ENCODE measurements around the gene CRISPLD2.

The CRISPLD2 gene

DNA sequence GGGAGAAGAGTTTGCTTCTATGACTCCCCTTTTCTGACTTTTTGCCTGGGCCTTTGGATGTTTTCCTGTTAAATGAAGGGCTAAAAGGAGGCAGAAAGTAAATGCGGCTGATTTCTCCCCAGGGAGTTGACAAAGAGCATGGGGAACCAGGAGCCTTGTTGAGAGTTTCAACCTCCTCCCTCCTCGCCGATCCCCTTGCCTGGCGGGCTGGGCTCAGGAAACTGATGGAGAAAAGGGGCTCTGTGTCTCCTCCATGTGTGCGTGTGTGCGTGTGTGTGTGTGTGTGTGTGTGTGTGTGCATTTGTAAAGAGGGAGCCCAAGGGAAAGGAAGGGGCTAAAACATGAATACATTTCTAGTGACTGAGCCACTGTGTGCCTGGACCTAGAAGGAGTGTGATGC, 97.1 kb downstream of the CRISPLD2 start:
- TF ChIP-seq GATA3 (IDR thresholded peaks at IDR 0.05; ENCODE audit: low read depth, low read length): no peak
- no peak for TF ChIP-seq GATA2 (IDR thresholded peaks at IDR 0.05; ENCODE audit: low read depth, low read length)

DNA sequence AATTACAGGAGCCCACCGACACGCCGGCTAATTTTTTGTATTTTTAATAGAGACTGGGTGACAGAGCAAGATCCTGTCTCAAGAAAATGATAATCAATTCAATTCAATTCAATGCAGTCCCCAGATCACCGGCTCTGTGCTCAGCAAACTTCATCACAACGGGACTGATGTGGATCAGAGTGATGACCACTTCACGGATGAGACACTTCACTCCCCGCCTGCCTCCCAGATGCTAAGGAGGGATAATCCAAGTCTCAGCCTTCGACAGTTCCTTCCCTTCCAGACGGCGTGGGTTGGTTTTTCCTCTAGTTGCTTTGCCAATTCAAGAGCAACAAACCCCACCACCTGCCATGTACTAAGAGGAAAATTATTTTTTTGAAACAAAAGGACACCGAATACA, 97.7 kb downstream of the CRISPLD2 start:
- TF ChIP-seq GATA2 (IDR thresholded peaks at IDR 0.05; ENCODE audit: low read depth, low read length) (no peak), GATA3 (IDR thresholded peaks at IDR 0.05; ENCODE audit: low read depth, low read length) (no peak)

DNA sequence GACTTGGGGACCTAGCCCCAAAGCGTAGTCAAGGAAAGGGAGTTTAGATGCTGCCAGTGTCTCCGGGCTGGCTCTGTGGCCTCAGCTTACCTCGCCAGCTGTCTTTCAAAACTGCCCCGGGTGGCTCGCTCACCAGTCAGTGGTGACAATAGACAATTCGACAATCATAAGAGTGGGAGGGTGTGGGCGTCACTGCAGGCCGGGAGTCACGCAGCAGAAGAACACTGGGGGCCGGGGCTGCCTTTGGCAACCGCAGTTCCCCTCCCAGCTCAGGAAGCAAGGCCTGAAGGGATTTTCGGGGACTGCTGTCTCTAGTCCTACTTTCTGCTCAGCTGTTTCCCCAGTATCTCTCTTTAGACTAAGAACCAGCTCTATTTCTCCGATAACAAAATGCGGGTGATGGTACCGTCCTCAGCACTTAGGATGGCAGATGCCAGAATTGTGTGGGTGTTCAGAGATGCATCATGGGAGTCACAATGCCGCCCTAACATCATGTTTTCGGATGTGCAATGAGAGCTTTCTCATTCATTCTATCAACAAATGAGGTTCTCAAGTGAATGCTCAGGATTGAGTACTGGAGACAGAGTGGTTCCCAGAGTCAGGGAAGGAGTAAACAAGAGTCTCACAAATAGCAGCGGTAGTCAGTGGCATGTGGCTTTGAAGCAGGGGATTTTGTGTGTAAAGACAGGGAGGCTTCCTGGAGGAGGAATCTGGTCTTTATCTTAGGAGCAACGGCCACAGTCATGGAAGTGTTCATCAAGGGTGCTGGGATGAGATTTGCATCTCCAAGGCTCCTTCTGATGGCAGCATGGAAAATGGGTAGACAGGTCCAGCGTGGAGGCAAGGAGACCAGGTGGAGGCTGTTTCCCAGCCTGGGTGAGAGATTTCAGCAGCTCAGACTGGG, 98.5 kb downstream of the CRISPLD2 start:
- no peak for TF ChIP-seq GATA2 (IDR thresholded peaks at IDR 0.05; ENCODE audit: low read depth, low read length)
- TF ChIP-seq GATA3 (IDR thresholded peaks at IDR 0.05; ENCODE audit: low read depth, low read length): no peak

DNA sequence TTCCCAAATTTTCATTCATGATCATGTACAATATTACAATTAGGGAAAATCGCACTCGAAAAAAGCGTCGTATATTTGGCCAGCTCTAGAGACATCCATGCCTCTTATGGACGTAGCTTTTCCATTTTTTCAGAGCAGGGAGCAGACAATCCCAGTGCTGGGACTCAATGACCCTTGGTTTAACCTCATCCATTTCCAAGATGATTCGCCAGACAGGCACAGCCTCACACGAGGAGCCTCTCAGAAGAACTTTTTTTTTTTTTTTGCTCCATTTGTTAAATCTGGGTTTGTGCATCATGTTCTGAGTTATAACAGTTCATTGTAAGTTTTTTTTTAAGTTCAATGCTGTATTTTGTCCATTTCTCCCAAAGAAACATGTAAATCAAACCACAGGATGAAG, 99.5 kb downstream of the CRISPLD2 start:
- TF ChIP-seq GATA2 (IDR thresholded peaks at IDR 0.05; ENCODE audit: low read depth, low read length) (no peak), GATA3 (IDR thresholded peaks at IDR 0.05; ENCODE audit: low read depth, low read length) (no peak)

DNA sequence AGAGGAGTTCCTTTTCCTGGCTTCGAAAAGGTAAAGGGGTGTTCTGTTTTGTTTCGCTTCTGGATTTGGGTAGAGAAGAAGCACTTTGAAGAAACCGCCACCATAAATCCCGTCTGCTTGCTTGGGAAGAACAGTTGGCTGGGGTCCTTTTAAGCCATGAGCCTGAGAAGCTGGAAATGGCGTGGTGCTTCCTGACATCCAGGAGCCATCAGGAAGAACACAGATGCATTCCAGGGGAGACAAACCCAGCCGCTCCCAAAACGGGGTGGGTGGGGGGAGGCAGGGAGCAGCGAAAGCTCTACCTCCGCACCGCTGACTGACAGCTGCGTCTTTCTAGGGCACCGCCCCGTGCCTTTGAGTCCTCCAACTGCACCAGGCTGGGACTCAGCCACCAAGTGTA, 99.9 kb downstream of the CRISPLD2 start:
- TF ChIP-seq GATA3 (IDR thresholded peaks at IDR 0.05; ENCODE audit: low read depth, low read length) (no peak), GATA2 (IDR thresholded peaks at IDR 0.05; ENCODE audit: low read depth, low read length) (no peak)

DNA sequence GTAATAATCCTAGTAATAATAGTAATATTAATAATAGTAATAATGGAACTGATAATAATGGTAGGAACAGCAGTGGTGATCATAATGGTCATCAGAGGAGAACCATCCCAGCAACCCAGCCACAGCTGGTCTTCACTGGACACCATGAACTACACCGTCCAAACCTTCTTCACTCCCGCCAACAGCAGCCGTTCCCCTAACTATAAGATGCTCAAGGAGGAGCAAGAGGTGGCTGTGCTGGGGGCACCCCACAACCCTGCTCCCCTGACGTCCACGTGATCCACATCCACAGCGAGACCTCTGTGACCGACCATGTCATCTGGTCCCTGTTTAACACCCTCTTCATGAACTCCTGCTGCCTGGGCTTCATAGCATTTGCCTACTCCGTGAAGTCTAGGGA, 100.5 kb downstream of the CRISPLD2 start:
- TF ChIP-seq GATA3 (IDR thresholded peaks at IDR 0.05; ENCODE audit: low read depth, low read length): no peak
- TF ChIP-seq GATA2 (IDR thresholded peaks at IDR 0.05; ENCODE audit: low read depth, low read length): no peak

DNA sequence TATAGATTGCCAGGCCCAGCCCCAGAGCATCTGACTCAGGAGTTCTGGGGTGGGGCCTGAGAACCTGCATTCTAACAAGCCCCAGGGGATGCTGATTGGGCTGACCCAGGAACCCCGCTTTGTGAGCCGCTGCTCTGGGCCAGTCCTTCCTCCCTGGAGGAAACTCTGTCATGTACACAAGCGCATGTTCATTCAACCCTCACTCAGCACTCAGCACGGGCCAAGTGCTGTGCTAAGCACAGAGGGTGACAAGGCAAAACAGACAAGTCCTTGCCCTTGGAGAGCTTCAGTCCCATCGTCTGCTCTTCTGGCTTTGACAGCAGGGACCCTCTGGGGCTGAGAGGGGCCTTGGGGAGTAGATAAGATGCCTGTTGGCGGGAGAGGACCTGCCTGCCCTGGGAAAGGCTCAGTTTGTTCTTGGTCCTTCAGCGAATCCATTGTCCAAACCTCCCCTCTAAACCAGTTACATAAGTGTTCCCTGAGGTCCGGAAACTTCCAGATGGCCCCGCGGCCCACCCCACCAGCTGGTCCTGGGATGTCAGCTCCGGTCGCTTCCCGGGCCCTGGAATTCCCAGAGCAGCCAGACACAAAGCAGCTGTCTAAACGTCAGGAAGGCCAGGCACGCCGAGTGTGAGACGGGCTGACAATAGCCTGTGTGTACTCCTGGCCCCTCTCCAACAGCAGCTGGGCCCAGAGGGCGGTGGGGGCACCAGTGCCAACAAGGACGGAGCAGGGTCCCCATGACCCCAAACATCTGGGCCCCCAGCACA, 102.8 kb downstream of the CRISPLD2 start:
- TF ChIP-seq GATA3 (IDR thresholded peaks at IDR 0.05; ENCODE audit: low read depth, low read length): no peak
- TF ChIP-seq GATA2 (IDR thresholded peaks at IDR 0.05; ENCODE audit: low read depth, low read length): no peak

DNA sequence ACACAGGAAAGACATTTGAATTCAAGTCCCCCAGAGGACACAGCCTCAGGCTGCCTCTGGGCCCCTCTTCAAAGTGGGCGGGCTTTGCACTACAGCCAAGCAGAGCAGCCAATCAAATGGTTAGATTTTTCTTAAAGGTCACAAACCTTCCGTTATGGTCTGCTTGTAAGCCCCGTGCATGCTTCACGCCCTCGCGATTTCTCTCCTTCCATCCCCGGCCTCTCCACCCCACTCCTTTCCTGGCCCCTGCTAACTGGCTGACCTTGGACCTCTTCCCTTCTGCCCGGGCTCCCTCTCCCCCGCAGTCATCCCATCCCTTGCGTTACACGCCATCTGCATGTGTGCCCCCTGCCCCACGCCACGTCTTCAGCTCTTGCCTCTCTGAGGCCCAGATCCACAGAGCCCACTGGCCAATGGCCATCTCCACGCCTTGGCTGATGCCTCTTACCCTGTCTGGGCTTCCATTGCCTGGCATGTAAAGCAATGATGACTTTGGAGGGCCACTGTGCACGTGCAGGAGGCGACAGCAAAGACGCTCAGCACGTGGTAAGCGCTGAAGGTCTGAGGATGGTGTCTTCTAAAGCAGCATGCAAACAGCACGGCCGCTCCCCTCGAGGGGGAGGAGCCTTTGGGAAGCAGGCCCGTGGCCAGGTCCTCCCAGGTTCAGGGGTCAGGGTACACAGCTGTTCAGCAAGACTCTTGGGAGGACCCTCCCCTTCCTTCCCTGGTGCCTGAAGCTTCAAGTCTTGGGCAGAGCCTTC, 104.7 kb downstream of the CRISPLD2 start:
- TF ChIP-seq GATA3 (IDR thresholded peaks at IDR 0.05; ENCODE audit: low read depth, low read length) (no peak), GATA2 (IDR thresholded peaks at IDR 0.05; ENCODE audit: low read depth, low read length) (no peak)

DNA sequence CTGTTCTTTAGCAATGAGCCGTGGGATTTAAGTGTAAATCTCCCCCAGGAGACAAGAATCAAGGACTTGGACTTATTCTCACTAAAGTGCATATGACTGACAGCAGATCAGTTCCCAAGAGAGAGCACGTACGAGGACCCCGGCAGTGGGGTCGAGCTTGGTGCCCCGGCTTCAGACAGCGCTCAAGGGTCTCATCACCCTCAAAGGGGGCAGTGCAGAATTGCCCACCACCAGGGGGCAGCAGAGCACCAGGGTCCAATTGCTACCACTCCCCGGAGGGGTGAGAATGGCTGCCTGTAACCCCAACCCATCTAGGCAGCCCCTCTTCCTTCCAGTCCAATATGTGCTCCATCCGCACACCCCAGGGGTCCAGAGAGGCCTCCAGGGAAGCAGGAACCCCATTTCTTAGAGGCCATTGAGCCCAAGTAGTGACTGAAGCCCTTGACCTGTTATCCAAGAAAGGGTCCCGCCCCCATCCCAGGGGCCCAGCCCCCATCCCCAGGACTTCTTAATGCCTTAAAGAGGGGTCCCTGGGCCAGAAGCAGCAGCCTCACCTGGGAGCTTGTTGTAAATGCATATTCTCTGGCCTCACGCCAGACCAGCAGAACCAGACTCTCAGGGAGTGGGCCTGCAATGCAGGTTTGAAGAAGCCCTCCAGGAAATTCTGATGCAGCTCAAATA, 105.4 kb downstream of the CRISPLD2 start:
- TF ChIP-seq GATA2 (IDR thresholded peaks at IDR 0.05; ENCODE audit: low read depth, low read length) (no peak), GATA3 (IDR thresholded peaks at IDR 0.05; ENCODE audit: low read depth, low read length) (no peak)

DNA sequence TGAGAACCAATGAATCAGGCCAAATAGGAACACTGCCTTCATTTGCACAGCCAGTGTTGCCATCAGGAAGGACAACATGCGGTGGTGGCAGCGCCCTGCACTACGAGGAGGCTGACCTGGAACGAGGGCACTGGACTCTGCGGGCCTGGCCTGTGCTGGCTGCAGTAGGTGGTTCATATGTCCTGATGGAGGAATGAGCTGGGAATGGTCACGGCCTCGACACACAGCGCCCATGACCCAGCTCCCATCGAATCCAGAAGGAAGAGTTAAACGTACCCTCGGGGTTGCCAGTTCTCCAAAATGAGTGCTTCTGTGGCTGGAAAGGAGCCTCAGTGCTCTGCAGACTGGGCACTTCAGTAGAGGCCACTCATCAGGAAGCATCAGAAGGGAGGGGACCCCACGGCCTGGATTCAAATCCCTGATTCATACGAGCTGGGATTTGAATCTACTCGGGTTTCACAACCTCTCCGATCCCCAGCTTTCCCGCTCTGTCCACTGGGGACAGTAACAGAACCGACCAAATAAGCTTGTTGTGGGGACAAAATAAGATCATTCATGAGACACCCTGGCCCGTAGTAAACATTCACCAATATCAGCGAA, 106.1 kb downstream of the CRISPLD2 start:
- TF ChIP-seq GATA3 (IDR thresholded peaks at IDR 0.05; ENCODE audit: low read depth, low read length) (no peak), GATA2 (IDR thresholded peaks at IDR 0.05; ENCODE audit: low read depth, low read length) (no peak)

DNA sequence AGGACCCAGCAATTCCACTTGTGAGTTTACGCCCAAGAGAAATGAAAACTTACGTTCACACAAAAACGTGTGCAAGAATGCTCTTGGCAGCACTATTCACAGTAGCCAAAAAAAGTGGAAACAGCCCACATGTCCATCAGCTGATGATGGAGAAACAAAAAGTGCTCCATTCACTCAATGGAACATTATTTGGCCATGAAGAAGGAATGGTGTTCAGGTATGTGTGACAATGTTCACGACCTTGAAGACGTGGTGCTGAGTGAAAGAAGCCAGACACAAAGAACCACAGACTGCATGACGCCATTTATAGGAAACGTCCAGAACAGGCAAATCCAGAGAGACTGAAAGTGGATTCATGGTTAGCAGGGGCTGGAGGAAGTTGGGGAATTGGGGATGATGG, 106.7 kb downstream of the CRISPLD2 start:
- TF ChIP-seq GATA2 (IDR thresholded peaks at IDR 0.05; ENCODE audit: low read depth, low read length) (no peak), GATA3 (IDR thresholded peaks at IDR 0.05; ENCODE audit: low read depth, low read length) (no peak)

DNA sequence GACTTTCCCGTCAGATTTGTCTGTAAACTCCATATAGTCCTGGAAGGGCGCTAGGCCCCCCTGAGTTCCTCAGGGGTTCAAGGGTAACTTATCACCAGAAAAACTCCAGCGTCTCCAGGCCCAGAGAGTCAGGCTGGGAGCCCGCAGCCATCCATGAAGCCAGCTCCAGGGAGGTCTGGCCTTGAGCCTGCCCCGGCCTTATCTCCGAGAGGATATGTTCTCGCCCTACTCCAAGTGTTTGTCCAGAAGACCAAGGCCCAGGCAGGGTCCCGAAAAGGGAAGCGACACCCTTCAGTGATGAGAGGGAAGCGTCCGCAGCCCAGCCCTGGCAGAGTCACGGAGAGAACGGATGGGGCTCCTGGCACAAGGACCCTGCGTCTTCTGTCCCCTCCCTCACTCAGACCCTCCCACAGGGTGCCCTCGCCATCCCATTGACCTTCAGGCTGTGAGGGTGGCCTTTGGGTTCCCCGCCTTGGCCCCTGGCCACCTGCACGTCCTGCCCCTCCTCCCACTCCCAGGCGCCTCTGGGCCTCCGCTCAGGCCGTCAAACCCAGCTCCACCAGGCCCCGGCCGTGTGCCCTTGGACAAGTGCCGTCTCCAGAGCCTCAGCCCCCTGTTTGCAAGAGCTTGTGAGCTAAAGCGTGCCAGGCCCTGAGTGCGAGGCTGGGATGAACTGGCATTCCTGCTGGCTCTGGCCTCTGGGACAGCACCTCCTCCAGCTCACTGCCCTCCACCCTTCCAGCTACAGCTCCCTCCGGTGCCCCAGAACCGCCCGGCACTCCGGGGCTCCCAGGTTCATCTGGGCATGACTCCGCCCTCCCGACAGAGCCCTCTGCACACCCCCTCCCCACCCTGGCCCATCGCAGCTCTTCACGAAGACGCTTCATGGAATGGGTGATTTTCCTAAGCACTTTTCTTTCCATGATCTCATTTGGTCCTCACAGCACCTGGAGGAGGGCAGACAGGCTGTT, 108.1 kb downstream of the CRISPLD2 start:
- TF ChIP-seq GATA3 (IDR thresholded peaks at IDR 0.05; ENCODE audit: low read depth, low read length) (no peak), GATA2 (IDR thresholded peaks at IDR 0.05; ENCODE audit: low read depth, low read length) (no peak)
